HCT116 (cell line): Measurements from ENCODE around the gene TMEM81.

Experiments used
- CBX3 ChIP-seq: IDR thresholded peaks from 2 replicates; pipeline ENCODE4 v1.6.1; 2012; ENCODE audit warnings: low read depth
- ELF1 ChIP-seq: IDR thresholded peaks from 2 replicates; pipeline ENCODE4 v1.6.1; 2012; ENCODE audit warnings: low read depth, borderline replicate concordance
- POLR2A ChIP-seq: IDR thresholded peaks from 2 replicates; pipeline ENCODE4 v1.7.0; 2011; ENCODE audit warnings: borderline replicate concordance; ENCODE audit not compliant: insufficient read depth, insufficient read length; ENCODE audit errors: extremely low read depth
- YY1 ChIP-seq: IDR thresholded peaks from 2 replicates; pipeline ENCODE4 v1.6.1; 2011; ENCODE audit warnings: low read length, low read depth, moderate library complexity, mild to moderate bottlenecking; ENCODE audit not compliant: insufficient replicate concordance; ENCODE audit errors: extremely low read depth
- TF ChIP-seq, protein P1 (sequence below), 3 experiments: fragments of 200-600 bp in 1 of 3; sonication (generic) in 1 of 3; IDR thresholded peaks in 2 of 3; conservative IDR thresholded peaks in 1 of 3; 2 replicates each; pipeline ENCODE4 v1.5.1; 2012 to 2017; ENCODE audit warnings: low read depth in 2 of 3, low read length in 2 of 3, antibody characterized with exemption in 1 of 3, borderline replicate concordance in 1 of 3, control low read depth in 1 of 3, mild to moderate bottlenecking in 1 of 3, mixed read lengths in 1 of 3, mixed run types in 1 of 3, moderate library complexity in 1 of 3; ENCODE audit not compliant: insufficient read depth in 1 of 3

- TF ChIP-seq POLR2A: no peak
- TF ChIP-seq, protein P1, sequence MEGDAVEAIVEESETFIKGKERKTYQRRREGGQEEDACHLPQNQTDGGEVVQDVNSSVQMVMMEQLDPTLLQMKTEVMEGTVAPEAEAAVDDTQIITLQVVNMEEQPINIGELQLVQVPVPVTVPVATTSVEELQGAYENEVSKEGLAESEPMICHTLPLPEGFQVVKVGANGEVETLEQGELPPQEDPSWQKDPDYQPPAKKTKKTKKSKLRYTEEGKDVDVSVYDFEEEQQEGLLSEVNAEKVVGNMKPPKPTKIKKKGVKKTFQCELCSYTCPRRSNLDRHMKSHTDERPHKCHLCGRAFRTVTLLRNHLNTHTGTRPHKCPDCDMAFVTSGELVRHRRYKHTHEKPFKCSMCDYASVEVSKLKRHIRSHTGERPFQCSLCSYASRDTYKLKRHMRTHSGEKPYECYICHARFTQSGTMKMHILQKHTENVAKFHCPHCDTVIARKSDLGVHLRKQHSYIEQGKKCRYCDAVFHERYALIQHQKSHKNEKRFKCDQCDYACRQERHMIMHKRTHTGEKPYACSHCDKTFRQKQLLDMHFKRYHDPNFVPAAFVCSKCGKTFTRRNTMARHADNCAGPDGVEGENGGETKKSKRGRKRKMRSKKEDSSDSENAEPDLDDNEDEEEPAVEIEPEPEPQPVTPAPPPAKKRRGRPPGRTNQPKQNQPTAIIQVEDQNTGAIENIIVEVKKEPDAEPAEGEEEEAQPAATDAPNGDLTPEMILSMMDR (IDR thresholded peaks at IDR 0.05 in 2 of 3, conservative IDR thresholded peaks at IDR 0.05 in 1 of 3; ENCODE audit: borderline replicate concordance in 1 of 3, insufficient read depth in 1 of 3, low read depth in 2 of 3, low read length in 2 of 3): no peak
- no peak for TF ChIP-seq ELF1
- no peak for TF ChIP-seq CBX3
- TF ChIP-seq YY1: no peak
Measured at GRCh38 chr1:205082431-205082830, 1.8 kb downstream of the TMEM81 start.
